NCI-H2107 treated with DMSO at 0.1 percent for 48 hours (cell line): ENCODE measurements around the gene TEX48.
A peak's percentile ranks its signal among the peaks of the same experiment; 100 is the strongest.

Experiments used
- DNase-seq: peaks from one replicate; lab custom pipeline; 2025; ENCODE audit not compliant: unreplicated experiment; lab: John Stamatoyannopoulos, UW

Gene TEX48

GRCh38 chr9:114681594-114682332 lies at the start of gene TEX48:
TSS of gene TEX48 (minus strand) at chr9:114682192. CDS start at chr9:114671723, 10,469 bp downstream.
- DNase-seq: peak; percentile 50

- DNase-seq: no peak
These were observed 49.7 kb upstream of the TEX48 start for GRCh38 chr9:114731701-114732100.

- DNase-seq: no peak
These were observed 47.7 kb upstream of the TEX48 start for GRCh38 chr9:114729706-114730105.

- no peak for DNase-seq
These were observed 43.9 kb upstream of the TEX48 start for GRCh38 chr9:114725930-114726329.

- DNase-seq: no peak
These were observed 42.8 kb upstream of the TEX48 start for GRCh38 chr9:114724744-114725143.

GRCh38 chr9:114723931-114724330 lies 41.9 kb upstream of the TEX48 start:
- no peak for DNase-seq

GRCh38 chr9:114722937-114723620 lies 41.1 kb upstream of the TEX48 start:
- DNase-seq: peak; percentile 35

- DNase-seq: no peak
These were observed 40.2 kb upstream of the TEX48 start for GRCh38 chr9:114722081-114722621.

- peak; percentile 84 for DNase-seq
These were observed 39.6 kb upstream of the TEX48 start for GRCh38 chr9:114721491-114722079.

- DNase-seq: peak; percentile 26
These were observed 38.2 kb upstream of the TEX48 start for GRCh38 chr9:114720086-114720676.

GRCh38 chr9:114719290-114719689 lies 37.3 kb upstream of the TEX48 start:
- DNase-seq: no peak

GRCh38 chr9:114718801-114719221 lies 36.8 kb upstream of the TEX48 start:
- DNase-seq: no peak

GRCh38 chr9:114717908-114718486 lies 36.0 kb upstream of the TEX48 start:
- DNase-seq: no peak

- no peak for DNase-seq
These were observed 27.6 kb upstream of the TEX48 start for GRCh38 chr9:114709636-114710035.

- no peak for DNase-seq
These were observed 24.7 kb upstream of the TEX48 start for GRCh38 chr9:114706711-114707110.

- DNase-seq: no peak
These were observed 20.0 kb upstream of the TEX48 start for GRCh38 chr9:114701988-114702387.

- no peak for DNase-seq
These were observed 16.0 kb upstream of the TEX48 start for GRCh38 chr9:114697951-114698351.

GRCh38 chr9:114696814-114697544 lies 15.0 kb upstream of the TEX48 start:
- no peak for DNase-seq

GRCh38 chr9:114695948-114696347 lies 14.0 kb upstream of the TEX48 start:
- no peak for DNase-seq

GRCh38 chr9:114694719-114695269 lies 12.8 kb upstream of the TEX48 start:
- no peak for DNase-seq
